DOHH2 (cell line): ENCODE results near the gene PPL.

Source experiments
- H3F3A ChIP-seq: fragments of 200-600 bp; sonication (generic), shearing (Covaris generic); 2 replicates; pipeline ENCODE4 v1.6.0; 2016; ENCODE audit warnings: antibody characterized with exemption, mild to moderate bottlenecking; ENCODE audit not compliant: control insufficient read depth, insufficient read depth
- H3K27ac ChIP-seq: fragments of 200-600 bp; sonication (generic); 2 replicates; pipeline ENCODE4 v1.5.1; 2014; ENCODE audit warnings: low read depth, mild to moderate bottlenecking, low read length, moderate library complexity
- H3K27me3 ChIP-seq: fragments of 200-600 bp; sonication (generic); 2 replicates; pipeline ENCODE4 v1.6.1; 2014; ENCODE audit warnings: mild to moderate bottlenecking, low read length, mixed read lengths; ENCODE audit not compliant: control insufficient read depth
- H3K36me3 ChIP-seq: fragments of 200-600 bp; sonication (generic); 2 replicates; pipeline ENCODE4 v1.6.1; 2014; ENCODE audit warnings: mild to moderate bottlenecking, low read length, moderate library complexity, mixed read lengths; ENCODE audit not compliant: control insufficient read depth
- H3K4me1 ChIP-seq: fragments of 200-600 bp; sonication (generic); 2 replicates; pipeline ENCODE4 v1.6.1; 2014; ENCODE audit warnings: mild to moderate bottlenecking, low read length, mixed read lengths; ENCODE audit not compliant: control insufficient read depth
- H3K4me2 ChIP-seq: fragments of 200-600 bp; sonication (generic); 2 replicates; pipeline ENCODE4 v1.6.0; 2014; ENCODE audit warnings: mild to moderate bottlenecking, low read length, moderate library complexity
- H3K4me3 ChIP-seq: fragments of 200-600 bp; sonication (generic); 2 replicates; pipeline ENCODE4 v1.5.1; 2014; ENCODE audit warnings: mild to moderate bottlenecking, low read length, mixed read lengths
- H3K79me2 ChIP-seq: fragments of 200-600 bp; sonication (generic); 2 replicates; pipeline ENCODE4 v1.6.1; 2014; ENCODE audit warnings: mild to moderate bottlenecking, low read length, mixed read lengths; ENCODE audit not compliant: control insufficient read depth
- H3K9me2 ChIP-seq: fragments of 200-600 bp; sonication (generic); replicated peaks from 2 replicates; pipeline ENCODE4 v1.6.1; 2014; ENCODE audit warnings: mild to moderate bottlenecking, low read length, mixed read lengths; ENCODE audit not compliant: control insufficient read depth
- H3K9me3 ChIP-seq: fragments of 200-600 bp; sonication (generic); 2 replicates; pipeline ENCODE4 v1.6.1; 2014; ENCODE audit warnings: antibody characterized with exemption, low read length, mixed read lengths; ENCODE audit not compliant: control insufficient read depth, insufficient read depth
- H4K20me1 ChIP-seq: fragments of 200-600 bp; sonication (generic); 2 replicates; pipeline ENCODE4 v1.6.0; 2014; ENCODE audit warnings: low read depth, mild to moderate bottlenecking, antibody characterized with exemption, low read length, moderate library complexity; ENCODE audit not compliant: control insufficient read depth, insufficient read depth
- CTCF ChIP-seq: fragments of 200-600 bp; sonication (generic); IDR thresholded peaks from one replicate; pipeline ENCODE4 v1.5.1; 2014; ENCODE audit warnings: antibody characterized with exemption, mild to moderate bottlenecking, low read depth, low read length; ENCODE audit not compliant: poor library complexity, severe bottlenecking
- EZH2phosphoT487 ChIP-seq: fragments of 200-600 bp; sonication (generic); IDR thresholded peaks from 2 replicates; pipeline ENCODE4 v1.6.1; 2017; ENCODE audit warnings: borderline replicate concordance, mild to moderate bottlenecking, antibody characterized with exemption, low read length, moderate library complexity, mixed read lengths

The PPL gene

GRCh38 chr16:4926928-4927327 lies 10.0 kb downstream of the PPL start:
- Histone ChIP-seq H3K9me2 (no peaks in the 10 kb centered on the region), H3K27ac (no peak overlapping the region), H4K20me1 (no peaks in the 10 kb centered on the region), H3K79me2 (no peaks in the 10 kb centered on the region), H3K4me2 (no peak overlapping the region), H3K9me3 (peaks cover 14% of the 10 kb centered on the region), H3K27me3 (no peaks in the 10 kb centered on the region), H3K4me1 (no peaks in the 10 kb centered on the region), H3K36me3 (no peaks in the 10 kb centered on the region), H3K4me3 (no peak overlapping the region), H3F3A (no peaks in the 10 kb centered on the region)
- TF ChIP-seq EZH2phosphoT487: no peak
- no peak for TF ChIP-seq CTCF

DNA sequence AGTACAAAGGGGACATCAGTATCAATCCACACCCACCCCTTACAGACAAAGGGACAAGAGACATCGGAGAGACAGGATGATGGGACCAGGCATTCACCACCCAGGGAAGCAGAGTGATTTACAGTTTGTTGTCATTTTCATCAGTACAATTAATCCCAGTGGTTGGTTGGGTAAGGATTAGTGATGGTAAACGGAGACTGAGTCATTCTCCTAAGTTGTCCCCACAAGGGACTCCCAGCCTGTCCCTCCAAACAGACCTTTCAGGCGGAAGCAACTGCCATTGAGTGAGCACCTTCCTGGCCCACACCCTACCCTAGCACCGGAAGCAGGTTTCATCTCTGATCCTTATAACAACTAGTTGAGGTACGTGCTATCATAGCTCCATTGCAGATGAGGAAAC lies 11.2 kb downstream of the PPL start:
- H3K4me1 ChIP-seq: no peaks in the 10 kb centered on the region
- H3K4me3 ChIP-seq: no peak overlapping the region
- H3K4me2 ChIP-seq: no peak overlapping the region
- peaks cover 14% of the 10 kb centered on the region for H3K9me3 ChIP-seq
- H3F3A ChIP-seq: no peaks in the 10 kb centered on the region
- TF ChIP-seq CTCF (no peak), EZH2phosphoT487 (no peak)
- H3K27ac ChIP-seq: no peak overlapping the region
- H3K79me2 ChIP-seq: no peaks in the 10 kb centered on the region
- no peaks in the 10 kb centered on the region for H4K20me1 ChIP-seq
- H3K9me2 ChIP-seq: no peaks in the 10 kb centered on the region
- no peaks in the 10 kb centered on the region for H3K27me3 ChIP-seq
- H3K36me3 ChIP-seq: no peaks in the 10 kb centered on the region

DNA sequence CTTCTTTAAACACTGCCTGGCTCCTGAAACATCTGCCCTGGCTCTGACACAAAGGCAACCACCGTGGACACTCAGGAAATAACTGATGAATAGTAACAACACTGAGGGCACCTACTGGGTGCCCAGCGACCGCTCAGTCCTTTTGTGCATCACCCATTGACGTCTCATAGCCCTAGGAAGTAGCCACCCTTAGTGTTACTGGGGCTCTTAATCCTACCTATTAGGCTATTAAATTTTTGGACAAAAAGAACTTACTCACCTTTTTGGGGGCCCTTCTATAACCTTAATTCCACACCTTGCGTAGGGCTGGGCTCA lies 11.7 kb downstream of the PPL start:
- peaks cover 14% of the 10 kb centered on the region for H3K9me3 ChIP-seq
- H3K27me3 ChIP-seq: no peaks in the 10 kb centered on the region
- no peaks in the 10 kb centered on the region for H4K20me1 ChIP-seq
- no peaks in the 10 kb centered on the region for H3K36me3 ChIP-seq
- H3K4me1 ChIP-seq: no peaks in the 10 kb centered on the region
- no peak overlapping the region for H3K4me2 ChIP-seq
- no peak overlapping the region for H3K4me3 ChIP-seq
- no peak for TF ChIP-seq CTCF
- TF ChIP-seq EZH2phosphoT487: no peak
- no peaks in the 10 kb centered on the region for H3K9me2 ChIP-seq
- H3F3A ChIP-seq: no peaks in the 10 kb centered on the region
- no peak overlapping the region for H3K27ac ChIP-seq
- no peaks in the 10 kb centered on the region for H3K79me2 ChIP-seq
